ENCODE measurements around the gene PCDHB12. TPM values are rescaled to one million over a fixed set of nuclear protein-coding genes. Genes with fewer than 3 reads are reported as not detected.
"Not testable (repeated sequence)": the region's sequence is repeated elsewhere in the genome, so short reads cannot be mapped to it uniquely, and the experiment has no call there.

The PCDHB12 gene
- total RNA-seq, 1 donor from 2014 or later = 19.7 TPM

DNA sequence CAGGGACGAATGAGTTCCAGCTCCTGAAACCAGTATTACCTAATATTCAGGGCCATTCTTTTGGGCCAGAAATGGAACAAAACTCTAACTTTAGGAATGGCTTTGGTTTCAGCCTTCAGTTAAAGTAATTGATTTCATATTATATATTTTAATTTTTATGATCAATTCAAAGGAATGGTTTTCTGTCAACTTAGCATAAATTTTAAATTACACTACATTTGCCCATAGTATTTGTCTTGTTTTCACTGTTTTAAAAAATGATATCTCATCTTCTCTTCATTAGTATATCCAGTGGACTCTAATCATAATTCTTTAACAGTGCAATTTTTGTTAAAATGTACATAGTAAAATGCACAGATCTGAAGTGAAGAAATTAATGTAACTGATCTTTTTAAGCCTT is 28.2 kb upstream of the PCDHB12 start:
- H3K9me3 ChIP-seq = peaks cover 30 to 75% of the 10 kb centered on the region in 2 donors
- no peak overlapping the region for H3K4me3 ChIP-seq
- intact Hi-C loops (cut with DNase I) = no loop called here
- H3K4me1 ChIP-seq = no peaks in the 10 kb centered on the region
- TF ChIP-seq, protein P1, sequence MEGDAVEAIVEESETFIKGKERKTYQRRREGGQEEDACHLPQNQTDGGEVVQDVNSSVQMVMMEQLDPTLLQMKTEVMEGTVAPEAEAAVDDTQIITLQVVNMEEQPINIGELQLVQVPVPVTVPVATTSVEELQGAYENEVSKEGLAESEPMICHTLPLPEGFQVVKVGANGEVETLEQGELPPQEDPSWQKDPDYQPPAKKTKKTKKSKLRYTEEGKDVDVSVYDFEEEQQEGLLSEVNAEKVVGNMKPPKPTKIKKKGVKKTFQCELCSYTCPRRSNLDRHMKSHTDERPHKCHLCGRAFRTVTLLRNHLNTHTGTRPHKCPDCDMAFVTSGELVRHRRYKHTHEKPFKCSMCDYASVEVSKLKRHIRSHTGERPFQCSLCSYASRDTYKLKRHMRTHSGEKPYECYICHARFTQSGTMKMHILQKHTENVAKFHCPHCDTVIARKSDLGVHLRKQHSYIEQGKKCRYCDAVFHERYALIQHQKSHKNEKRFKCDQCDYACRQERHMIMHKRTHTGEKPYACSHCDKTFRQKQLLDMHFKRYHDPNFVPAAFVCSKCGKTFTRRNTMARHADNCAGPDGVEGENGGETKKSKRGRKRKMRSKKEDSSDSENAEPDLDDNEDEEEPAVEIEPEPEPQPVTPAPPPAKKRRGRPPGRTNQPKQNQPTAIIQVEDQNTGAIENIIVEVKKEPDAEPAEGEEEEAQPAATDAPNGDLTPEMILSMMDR (IDR thresholded peaks at IDR 0.05) = no peak
- no peak overlapping the region for H3K27ac ChIP-seq
- no peaks in the 10 kb centered on the region for H3K27me3 ChIP-seq
- no peaks in the 10 kb centered on the region for H3K36me3 ChIP-seq
- no peak for DNase-seq (ENCODE audit: low spot score in 2 of 2)

DNA sequence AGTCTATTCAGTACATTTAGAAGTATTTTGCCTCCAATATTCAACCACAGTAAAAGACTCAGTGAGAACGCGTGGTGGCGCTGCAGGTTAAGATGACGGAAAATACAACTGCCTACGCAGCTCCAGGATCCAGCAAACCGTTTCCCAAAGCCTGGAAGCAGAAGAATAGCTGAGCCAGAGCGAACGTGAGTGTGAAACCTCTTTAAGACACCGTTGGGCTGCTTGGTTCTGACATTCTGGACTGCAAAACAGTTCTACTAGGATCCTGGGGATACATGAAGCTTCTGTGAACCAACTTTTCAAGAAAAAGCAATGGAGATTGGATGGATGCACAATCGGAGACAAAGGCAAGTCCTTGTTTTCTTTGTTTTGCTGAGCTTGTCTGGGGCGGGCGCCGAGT is 26.3 kb upstream of the PCDHB12 start, which contains the start of gene PCDHB16:
TSS of gene PCDHB16 (plus strand) at position 140 of the 400 bp plus-strand sequence. CDS start at position 313, 173 bp downstream.
- peak within 1 kb of the TSS; percentile 45 to 57 for H3K27ac ChIP-seq
- TF ChIP-seq, protein P1 (IDR thresholded peaks at IDR 0.05) = peak in 2 of 3 experiments; percentile 26 to 41
- peak in 1 of 2 donors; percentile 68 for DNase-seq (ENCODE audit: low spot score in 2 of 2)
- peaks cover 32 to 75% of the 10 kb centered on the region in 2 donors for H3K9me3 ChIP-seq
- intact Hi-C loops (cut with DNase I) = loop anchor here (2.0 kb wide), 1 partner anchor 377 kb away; no protein-coding TSS in a partner anchor
- no peaks in the 10 kb centered on the region for H3K36me3 ChIP-seq
- H3K4me1 ChIP-seq = no peaks in the 10 kb centered on the region
- H3K27me3 ChIP-seq = no peaks in the 10 kb centered on the region
- peak within 1 kb of the TSS; percentile 44 to 58 for H3K4me3 ChIP-seq

DNA sequence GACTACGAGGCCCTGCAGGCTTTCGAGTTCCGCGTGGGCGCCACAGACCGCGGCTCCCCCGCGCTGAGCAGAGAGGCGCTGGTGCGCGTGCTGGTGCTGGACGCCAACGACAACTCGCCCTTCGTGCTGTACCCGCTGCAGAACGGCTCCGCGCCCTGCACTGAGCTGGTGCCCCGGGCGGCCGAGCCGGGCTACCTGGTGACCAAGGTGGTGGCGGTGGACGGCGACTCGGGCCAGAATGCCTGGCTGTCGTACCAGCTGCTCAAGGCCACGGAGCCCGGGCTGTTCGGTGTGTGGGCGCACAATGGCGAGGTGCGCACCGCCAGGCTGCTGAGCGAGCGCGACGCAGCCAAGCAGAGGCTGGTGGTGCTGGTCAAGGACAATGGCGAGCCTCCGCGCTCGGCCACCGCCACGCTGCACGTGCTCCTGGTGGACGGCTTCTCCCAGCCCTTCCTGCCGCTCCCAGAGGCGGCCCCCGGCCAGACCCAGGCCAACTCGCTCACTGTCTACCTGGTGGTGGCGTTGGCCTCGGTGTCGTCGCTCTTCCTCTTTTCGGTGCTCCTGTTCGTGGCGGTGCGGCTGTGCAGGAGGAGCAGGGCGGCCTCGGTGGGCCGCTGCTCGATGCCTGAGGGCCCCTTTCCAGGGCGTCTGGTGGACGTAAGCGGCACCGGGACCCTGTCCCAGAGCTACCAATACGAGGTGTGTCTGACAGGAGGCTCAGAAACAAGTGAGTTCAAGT is 24.2 kb upstream of the PCDHB12 start:
- H3K36me3 ChIP-seq; DNase-seq (ENCODE audit: low spot score in 2 of 2); H3K27ac ChIP-seq; intact Hi-C loops (cut with DNase I); H3K4me1 ChIP-seq; H3K4me3 ChIP-seq; H3K27me3 ChIP-seq: not testable (repeated sequence)
- H3K9me3 ChIP-seq = peaks cover 40 to 75% of the 10 kb centered on the region in 2 donors

DNA sequence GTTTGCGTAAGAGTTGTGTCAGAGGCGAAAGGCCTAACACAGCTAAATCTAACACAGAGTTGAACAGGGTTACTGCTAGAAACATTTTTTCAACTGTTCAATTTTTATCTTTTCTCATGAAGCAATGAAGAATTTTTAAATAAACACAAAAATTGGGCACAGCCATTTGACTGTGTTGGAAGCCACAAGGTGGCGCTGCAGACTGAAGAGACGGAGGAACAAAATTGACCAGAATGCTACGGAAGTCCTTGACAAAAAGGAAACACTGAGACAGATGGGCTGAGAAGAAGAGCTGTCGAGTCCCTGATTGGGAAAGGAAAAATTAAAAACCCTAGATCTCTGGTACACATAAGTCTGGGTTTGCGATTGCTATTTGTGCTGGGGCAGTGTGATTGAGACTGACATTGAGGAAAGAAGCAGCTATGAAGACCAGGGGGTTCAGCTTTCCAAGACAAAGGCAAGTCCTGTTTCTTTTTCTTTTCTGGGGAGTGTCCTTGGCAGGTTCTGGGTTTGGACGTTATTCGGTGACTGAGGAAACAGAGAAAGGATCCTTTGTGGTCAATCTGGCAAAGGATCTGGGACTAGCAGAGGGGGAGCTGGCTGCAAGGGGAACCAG is 21.5 kb upstream of the PCDHB12 start, which contains the start of gene PCDHB9:
TSS of gene PCDHB9 (plus strand) at position 265 of the 616 bp plus-strand sequence. CDS start at position 423, 158 bp downstream.
- H3K27ac ChIP-seq = no peak within 1 kb of the TSS
- H3K9me3 ChIP-seq = peaks cover 64 to 94% of the 10 kb centered on the region in 2 donors
- H3K4me1 ChIP-seq = no peaks in the 10 kb centered on the region
- H3K27me3 ChIP-seq = no peaks in the 10 kb centered on the region
- intact Hi-C loops (cut with DNase I) = no loop called here
- TF ChIP-seq, protein P1 (IDR thresholded peaks at IDR 0.05) = peak in 1 of 3 experiments; percentile 25
- H3K4me3 ChIP-seq = no peak within 1 kb of the TSS
- no peaks in the 10 kb centered on the region for H3K36me3 ChIP-seq
- DNase-seq (ENCODE audit: low spot score in 2 of 2) = no peak

DNA sequence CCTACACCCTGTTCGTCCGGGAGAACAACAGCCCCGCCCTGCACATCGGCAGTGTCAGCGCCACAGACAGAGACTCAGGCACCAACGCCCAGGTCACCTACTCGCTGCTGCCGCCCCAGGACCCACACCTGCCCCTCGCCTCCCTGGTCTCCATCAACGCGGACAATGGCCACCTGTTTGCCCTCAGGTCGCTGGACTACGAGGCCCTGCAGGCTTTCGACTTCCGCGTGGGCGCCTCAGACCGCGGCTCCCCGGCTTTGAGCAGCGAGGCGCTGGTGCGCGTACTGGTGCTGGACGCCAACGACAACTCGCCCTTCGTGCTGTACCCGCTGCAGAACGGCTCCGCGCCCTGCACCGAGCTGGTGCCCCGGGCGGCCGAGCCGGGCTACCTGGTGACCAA is 19.8 kb upstream of the PCDHB12 start:
- H3K27me3 ChIP-seq; DNase-seq (ENCODE audit: low spot score in 2 of 2); intact Hi-C loops (cut with DNase I); H3K4me1 ChIP-seq; H3K27ac ChIP-seq; H3K36me3 ChIP-seq; H3K4me3 ChIP-seq: not testable (repeated sequence)
- peaks cover 66 to 95% of the 10 kb centered on the region in 2 donors for H3K9me3 ChIP-seq

DNA sequence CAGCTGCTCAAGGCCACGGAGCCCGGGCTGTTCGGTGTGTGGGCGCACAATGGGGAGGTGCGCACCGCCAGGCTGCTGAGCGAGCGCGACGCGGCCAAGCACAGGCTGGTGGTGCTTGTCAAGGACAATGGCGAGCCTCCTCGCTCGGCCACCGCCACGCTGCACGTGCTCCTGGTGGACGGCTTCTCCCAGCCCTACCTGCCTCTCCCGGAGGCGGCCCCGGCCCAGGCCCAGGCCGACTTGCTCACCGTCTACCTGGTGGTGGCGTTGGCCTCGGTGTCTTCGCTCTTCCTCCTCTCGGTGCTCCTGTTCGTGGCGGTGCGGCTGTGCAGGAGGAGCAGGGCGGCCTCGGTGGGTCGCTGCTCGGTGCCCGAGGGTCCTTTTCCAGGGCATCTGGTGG is 19.4 kb upstream of the PCDHB12 start:
- H3K4me3 ChIP-seq; DNase-seq (ENCODE audit: low spot score in 2 of 2); intact Hi-C loops (cut with DNase I); H3K36me3 ChIP-seq; H3K4me1 ChIP-seq; H3K27me3 ChIP-seq; H3K27ac ChIP-seq: not testable (repeated sequence)
- peaks cover 65 to 94% of the 10 kb centered on the region in 2 donors for H3K9me3 ChIP-seq

DNA sequence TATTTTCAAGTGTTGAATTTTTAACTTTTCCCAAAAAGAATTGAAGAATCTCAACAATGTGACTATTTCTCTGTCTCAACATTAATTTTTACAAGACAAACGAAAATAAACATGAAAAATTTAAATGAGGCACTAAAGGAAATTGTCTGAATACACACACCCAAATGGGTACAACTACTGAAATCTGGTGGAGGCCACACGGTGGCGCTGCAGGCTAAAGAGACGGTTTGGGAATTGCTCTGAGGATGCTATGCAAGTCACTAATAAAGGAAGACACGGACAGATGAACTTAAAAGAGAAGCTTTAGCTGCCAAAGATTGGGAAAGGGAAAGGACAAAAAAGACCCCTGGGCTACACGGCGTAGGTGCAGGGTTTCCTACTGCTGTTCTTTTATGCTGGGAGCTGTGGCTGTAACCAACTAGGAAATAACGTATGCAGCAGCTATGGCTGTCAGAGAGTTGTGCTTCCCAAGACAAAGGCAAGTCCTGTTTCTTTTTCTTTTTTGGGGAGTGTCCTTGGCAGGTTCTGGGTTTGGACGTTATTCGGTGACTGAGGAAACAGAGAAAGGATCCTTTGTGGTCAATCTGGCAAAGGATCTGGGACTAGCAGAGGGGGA is 16.3 kb upstream of the PCDHB12 start, which contains the start of gene PCDHB10:
TSS of gene PCDHB10 (plus strand) at position 244 of the 616 bp plus-strand sequence. CDS start at position 444, 200 bp downstream.
- H3K27ac ChIP-seq = no peak within 1 kb of the TSS
- peaks cover 68 to 92% of the 10 kb centered on the region in 2 donors for H3K9me3 ChIP-seq
- TF ChIP-seq, protein P1 (IDR thresholded peaks at IDR 0.05) = peak in 1 of 3 experiments; percentile 29
- H3K36me3 ChIP-seq = no peaks in the 10 kb centered on the region
- no peaks in the 10 kb centered on the region for H3K4me1 ChIP-seq
- no peak within 1 kb of the TSS for H3K4me3 ChIP-seq
- intact Hi-C loops (cut with DNase I) = no loop called here
- no peak for DNase-seq (ENCODE audit: low spot score in 2 of 2)
- no peaks in the 10 kb centered on the region for H3K27me3 ChIP-seq

DNA sequence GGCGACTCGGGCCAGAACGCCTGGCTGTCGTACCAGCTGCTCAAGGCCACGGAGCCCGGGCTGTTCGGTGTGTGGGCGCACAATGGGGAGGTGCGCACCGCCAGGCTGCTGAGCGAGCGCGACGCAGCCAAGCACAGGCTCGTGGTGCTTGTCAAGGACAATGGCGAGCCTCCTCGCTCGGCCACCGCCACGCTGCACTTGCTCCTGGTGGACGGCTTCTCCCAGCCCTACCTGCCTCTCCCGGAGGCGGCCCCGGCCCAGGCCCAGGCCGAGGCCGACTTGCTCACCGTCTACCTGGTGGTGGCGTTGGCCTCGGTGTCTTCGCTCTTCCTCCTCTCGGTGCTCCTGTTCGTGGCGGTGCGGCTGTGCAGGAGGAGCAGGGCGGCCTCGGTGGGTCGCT is 14.2 kb upstream of the PCDHB12 start:
- peaks cover 62 to 95% of the 10 kb centered on the region in 2 donors for H3K9me3 ChIP-seq
- H3K4me1 ChIP-seq; H3K27ac ChIP-seq; H3K27me3 ChIP-seq; H3K36me3 ChIP-seq; DNase-seq (ENCODE audit: low spot score in 2 of 2); intact Hi-C loops (cut with DNase I); H3K4me3 ChIP-seq: not testable (repeated sequence)
